GM18517 (cell line): ENCODE measurements around the gene IFIT5.
"Not testable (repeated sequence)": the region's sequence is repeated elsewhere in the genome, so short reads cannot be mapped to it uniquely, and the experiment has no call there.

Source experiments
- ATAC-seq: cut with Tn5 transposase; IDR thresholded peaks from one replicate; pipeline ENCODE4 v1.9.1; 2021; ENCODE audit warnings: mild to moderate bottlenecking, moderate library complexity; ENCODE audit not compliant: unreplicated experiment

IFIT5 gene

DNA sequence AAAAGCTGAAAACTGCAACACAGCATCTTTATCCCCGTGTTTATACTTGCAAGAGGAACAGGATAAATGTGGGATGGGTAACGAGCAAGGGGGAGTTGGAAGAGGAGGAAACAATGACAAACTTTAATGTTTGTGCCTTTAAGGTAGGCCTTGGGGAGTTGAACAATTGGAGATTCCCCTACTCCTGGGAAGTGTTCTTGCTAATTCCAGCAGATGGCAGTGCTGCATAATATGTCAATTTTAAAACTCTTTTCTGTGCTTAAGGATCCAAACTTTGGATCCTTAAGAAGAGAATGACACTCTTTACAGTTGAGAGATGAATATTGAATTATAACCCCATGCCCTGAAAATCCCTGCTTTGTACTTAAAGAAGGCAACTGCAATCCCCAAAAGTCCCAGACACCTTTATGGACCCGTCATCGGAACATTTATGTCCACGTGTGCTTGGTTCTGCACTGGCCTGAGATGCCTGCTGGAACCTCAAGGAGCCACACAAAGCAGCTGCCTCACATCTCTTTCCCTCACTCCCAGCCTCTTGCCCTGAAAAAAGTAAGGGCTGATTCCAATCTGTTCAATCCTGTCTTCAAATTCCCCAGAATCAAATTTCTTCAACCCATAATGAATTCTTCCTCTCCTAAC, 12.0 kb downstream of the IFIT5 start:
- no peak for ATAC-seq

- ATAC-seq = no peak
Observed at GRCh38 chr10:89427629-89428028, 13.3 kb downstream of the IFIT5 start.

DNA sequence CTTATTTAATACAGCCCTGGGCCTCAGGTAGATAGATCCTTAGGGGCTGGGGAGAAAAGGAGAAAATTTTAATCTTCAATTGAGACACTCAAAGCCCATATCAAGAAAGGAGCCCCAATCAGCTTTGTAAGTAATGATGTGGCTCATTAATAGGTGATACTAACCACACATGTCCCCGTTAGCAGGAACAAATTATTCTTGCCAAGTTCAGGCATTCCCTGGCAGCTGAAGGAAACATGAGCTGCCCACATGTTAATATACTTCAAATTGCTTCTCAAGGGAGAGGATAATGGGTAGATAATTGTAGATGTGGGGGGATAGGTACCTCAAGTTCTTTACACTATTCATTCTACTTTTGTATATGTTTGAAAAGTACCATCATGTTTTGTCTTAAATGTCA, 14.5 kb downstream of the IFIT5 start:
- no peak for ATAC-seq

- ATAC-seq = no peak
Observed at GRCh38 chr10:89431977-89432376, 17.6 kb downstream of the IFIT5 start.

GRCh38 chr10:89438525-89438924, 24.2 kb downstream of the IFIT5 start:
- no peak for ATAC-seq

GRCh38 chr10:89440226-89441009, 26.1 kb downstream of the IFIT5 start:
- no peak for ATAC-seq

DNA sequence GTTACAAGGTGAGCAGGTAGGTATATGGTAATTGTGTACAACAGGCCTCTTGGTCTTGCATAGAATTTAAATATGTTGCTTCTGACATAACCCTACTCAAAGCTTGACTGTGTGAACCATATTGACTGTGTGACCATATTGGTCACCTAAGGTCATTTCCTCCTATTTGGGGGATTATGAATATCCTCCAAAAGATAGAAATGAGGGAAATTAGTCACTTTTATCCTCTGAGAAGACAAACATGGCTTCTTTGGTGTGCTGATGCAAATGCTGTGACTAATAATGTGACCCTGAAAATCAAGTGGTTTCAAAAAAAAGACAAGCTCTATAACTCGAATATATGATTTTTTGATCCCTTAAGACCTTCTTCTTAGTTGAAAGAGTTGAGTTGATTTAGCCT, 27.9 kb downstream of the IFIT5 start:
- ATAC-seq = no peak

- not testable (repeated sequence) for ATAC-seq
Observed at GRCh38 chr10:89444819-89445218, 30.5 kb downstream of the IFIT5 start.

- ATAC-seq = no peak
Observed at GRCh38 chr10:89450901-89451300, 36.5 kb downstream of the IFIT5 start.

DNA sequence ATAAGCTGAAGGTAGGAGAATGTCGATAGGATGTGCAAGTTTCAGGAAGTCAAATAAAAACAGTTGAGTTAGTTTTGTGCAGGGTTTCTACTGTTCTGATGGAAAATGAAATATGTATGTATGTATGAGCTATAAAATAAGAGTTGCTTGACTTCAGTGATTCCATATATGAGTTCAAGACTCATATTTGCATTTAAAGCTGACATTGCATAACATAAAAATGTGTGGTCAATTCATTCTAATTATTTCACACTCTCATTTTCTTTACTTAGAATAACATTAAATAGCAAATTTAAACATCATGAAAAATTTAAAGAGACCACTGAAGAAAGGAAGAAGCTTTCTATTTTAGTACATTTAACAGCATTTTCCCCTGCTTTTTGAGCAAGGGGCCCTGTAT, 37.8 kb downstream of the IFIT5 start:
- no peak for ATAC-seq

GRCh38 chr10:89454561-89455347, 40.4 kb downstream of the IFIT5 start:
- no peak for ATAC-seq

- no peak for ATAC-seq
Observed at GRCh38 chr10:89458291-89458690, 43.9 kb downstream of the IFIT5 start.

DNA sequence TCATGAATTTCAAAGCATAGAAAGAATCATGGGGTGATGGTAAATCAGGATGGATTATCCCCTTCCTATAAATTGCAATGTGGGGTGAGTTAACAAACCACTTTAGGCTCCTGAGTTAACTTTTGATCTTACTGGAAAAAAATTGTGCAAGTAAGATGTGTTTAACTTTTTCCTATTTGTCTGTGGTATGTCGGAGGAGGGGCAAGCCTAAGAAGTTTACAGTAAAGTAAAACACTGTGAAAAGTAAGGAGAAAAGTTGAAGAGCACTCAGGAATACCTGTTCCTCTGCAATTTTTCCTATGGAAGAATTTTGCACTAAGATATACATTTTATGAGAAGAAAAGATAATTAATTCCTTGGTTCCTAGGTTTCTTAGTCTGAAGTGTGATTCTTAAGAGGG, 44.4 kb downstream of the IFIT5 start:
- ATAC-seq = no peak

DNA sequence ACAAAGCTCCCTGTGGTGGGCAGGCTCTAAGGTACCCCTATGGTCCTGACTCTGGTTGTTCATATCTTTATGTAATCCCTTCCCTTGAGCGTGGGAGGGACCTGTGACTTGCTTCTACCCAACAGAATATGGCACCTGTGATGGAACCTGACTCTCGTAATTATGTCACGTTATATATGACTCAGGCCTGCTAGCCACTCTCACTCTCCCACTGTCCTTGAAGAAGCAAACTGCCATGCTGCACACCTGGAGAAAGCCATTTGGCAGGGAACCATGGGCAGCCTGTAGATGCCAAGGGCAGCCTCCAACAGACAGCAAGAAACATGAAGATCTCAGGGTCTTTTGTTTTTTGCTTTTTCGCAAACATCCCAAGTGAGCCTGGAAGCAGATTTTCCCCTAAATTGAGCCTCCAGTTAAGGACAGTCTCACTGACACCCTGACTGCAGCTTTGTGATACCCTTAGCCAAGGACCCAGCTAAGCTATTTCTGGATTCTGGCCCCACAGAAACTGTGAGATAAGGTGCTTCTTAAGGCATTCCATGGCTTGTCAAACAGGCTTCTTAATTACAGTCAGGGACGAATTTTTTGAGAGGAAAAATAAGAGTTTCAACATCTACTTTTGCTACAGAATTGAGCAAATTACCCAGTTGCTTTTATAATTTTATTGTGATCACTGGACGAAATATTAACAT, 49.6 kb downstream of the IFIT5 start:
- no peak for ATAC-seq

- no peak for ATAC-seq
Observed at GRCh38 chr10:89465196-89465595, 50.8 kb downstream of the IFIT5 start.

- ATAC-seq = no peak
Observed at GRCh38 chr10:89466599-89467035, 52.2 kb downstream of the IFIT5 start.

DNA sequence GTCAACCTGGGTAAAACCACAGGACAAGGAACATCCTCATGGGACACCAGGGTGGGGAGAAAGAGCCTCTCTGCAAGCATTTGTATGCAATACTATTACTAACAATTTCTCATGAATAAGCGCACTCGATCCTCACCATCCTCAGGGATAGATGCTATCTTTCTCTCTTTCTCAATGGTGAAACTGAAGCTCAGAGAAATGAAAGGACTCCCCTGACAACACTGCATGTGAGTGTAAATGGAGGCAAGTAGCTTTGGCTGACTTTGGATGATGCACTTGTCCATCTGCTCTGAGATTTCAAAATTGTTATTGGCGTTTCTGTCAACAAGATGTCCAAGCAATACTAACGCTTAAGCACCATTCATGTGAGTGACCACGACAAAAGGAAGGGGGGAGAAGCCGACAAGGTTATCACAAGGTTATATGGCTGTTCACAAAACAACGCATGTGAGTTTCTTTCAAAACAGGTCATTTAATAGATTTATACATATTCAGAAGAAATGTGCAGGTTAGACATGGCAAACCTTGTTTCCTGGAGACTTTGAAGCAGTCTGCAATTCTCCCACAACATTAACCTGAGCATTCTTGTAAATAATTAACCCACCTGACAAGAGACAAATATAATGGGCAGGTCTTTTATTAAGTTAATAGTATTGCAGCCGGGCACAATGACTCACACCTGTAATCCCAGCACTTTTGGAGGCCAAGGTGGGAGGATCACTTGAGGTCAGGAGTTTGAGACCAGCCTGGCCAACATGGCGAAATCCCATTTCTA, 54.0 kb downstream of the IFIT5 start:
- ATAC-seq = no peak

- ATAC-seq = no peak
Observed at GRCh38 chr10:89469517-89469916, 55.1 kb downstream of the IFIT5 start.
